K562 (cell line): Measurements from ENCODE around the gene TARBP1. TPM values are rescaled to one million over a fixed set of nuclear protein-coding genes. Genes with fewer than 3 reads are reported as not detected.

Experiments
- CREM ChIP-seq: IDR thresholded peaks from 2 replicates; pipeline ENCODE4 v1.6.1; 2014; ENCODE audit warnings: antibody characterized with exemption, low read depth
- E4F1 ChIP-seq: fragments of 250-450 bp; sonication (Bioruptor Pico); IDR thresholded peaks from 2 replicates; pipeline ENCODE4 v1.5.0; 2021; ENCODE audit warnings: mild to moderate bottlenecking, borderline replicate concordance
- FOSL1 ChIP-seq: fragments of 200-800 bp; sonication (Bioruptor generic); conservative IDR thresholded peaks from 2 replicates; pipeline ENCODE4 v1.6.1; 2016; ENCODE audit warnings: missing genetic modification characterization, missing compliant biosample characterization
- FOXA3 ChIP-seq, 2 experiments: fragments of 450-650 bp in 1 of 2; sonication (generic) in 1 of 2; formaldehyde crosslinking; IDR thresholded peaks in 1 of 2; conservative IDR thresholded peaks in 1 of 2; 2 replicates each; pipeline versions ENCODE4 v1.4.0 to v1.8.0; 2020 to 2022; ENCODE audit warnings: mild to moderate bottlenecking in 2 of 2, missing genetic modification reagents in 1 of 2
- GABPB2 ChIP-seq: fragments of 250-450 bp; sonication (Bioruptor Pico); conservative IDR thresholded peaks from 2 replicates; pipeline ENCODE4 v1.5.1; 2021; ENCODE audit warnings: mild to moderate bottlenecking
- HEY1 ChIP-seq: fragments of 250-450 bp; sonication (Bioruptor Pico); IDR thresholded peaks from 2 replicates; pipeline ENCODE4 v1.5.0; 2020; ENCODE audit warnings: mild to moderate bottlenecking, moderate library complexity, borderline replicate concordance
- ILK ChIP-seq: fragments of 450-650 bp; IDR thresholded peaks from 2 replicates; pipeline ENCODE4 v1.6.1; 2016; ENCODE audit warnings: missing genetic modification characterization, low read depth, mild to moderate bottlenecking, missing compliant biosample characterization, moderate library complexity, borderline replicate concordance
- KDM5B ChIP-seq: fragments of 200-600 bp; sonication (generic); IDR thresholded peaks from 2 replicates; pipeline ENCODE4 v1.6.1; 2012; ENCODE audit warnings: low read depth, mild to moderate bottlenecking, moderate library complexity, low read length, control low read depth, inconsistent platforms; ENCODE audit not compliant: insufficient replicate concordance
- NCOA6 ChIP-seq: fragments of 450-650 bp; IDR thresholded peaks from 2 replicates; pipeline ENCODE4 v1.6.1; 2017; ENCODE audit warnings: mild to moderate bottlenecking
- PHB ChIP-seq: fragments of 250-450 bp; sonication (Bioruptor Pico); IDR thresholded peaks from 2 replicates; pipeline ENCODE4 v1.5.0; 2021
- RAD21 ChIP-seq, 2 experiments: fragments of 250-450 bp in 1 of 2; fragments of 450-650 bp in 1 of 2; sonication (Bioruptor Pico) in 1 of 2; formaldehyde crosslinking in 1 of 2; IDR thresholded peaks in 1 of 2; conservative IDR thresholded peaks in 1 of 2; 2 replicates each; pipeline versions ENCODE4 v1.4.0 to v1.8.0; 2020 to 2022; ENCODE audit warnings: mild to moderate bottlenecking in 2 of 2, moderate library complexity in 1 of 2
- RAD51 ChIP-seq: fragments of 450-650 bp; IDR thresholded peaks from 2 replicates; pipeline ENCODE4 v1.7.1; 2016; ENCODE audit warnings: low read depth, mild to moderate bottlenecking, borderline replicate concordance
- SRF ChIP-seq, 2 experiments: fragments of 250-450, 450-650 bp in 1 of 2; sonication (Bioruptor Pico) in 1 of 2; sonication (generic) in 1 of 2; formaldehyde crosslinking; IDR thresholded peaks; 2 replicates each; pipeline versions ENCODE4 v1.5.0 to v1.5.1; 2020 to 2022; ENCODE audit warnings: mild to moderate bottlenecking in 1 of 2, missing genetic modification reagents in 1 of 2
- STAT5B ChIP-seq: fragments of 250-450 bp; sonication (Bioruptor Pico); IDR thresholded peaks from 2 replicates; pipeline ENCODE4 v1.8.0; 2021; ENCODE audit warnings: mild to moderate bottlenecking, inconsistent platforms
- THAP7 ChIP-seq: fragments of 250-450 bp; sonication (Bioruptor Pico); IDR thresholded peaks from 2 replicates; pipeline ENCODE4 v1.5.0; 2021
- ZNF143 ChIP-seq: sonication (generic); formaldehyde crosslinking; IDR thresholded peaks from 2 replicates; pipeline ENCODE4 v1.9.0; 2022; ENCODE audit warnings: mild to moderate bottlenecking, missing genetic modification reagents
- ZNF354B ChIP-seq: fragments of 250-450 bp; sonication (Bioruptor Pico); IDR thresholded peaks from 2 replicates; pipeline ENCODE4 v1.4.0; 2020
- ZNF77 ChIP-seq: fragments of 250-450 bp; sonication (Bioruptor Pico); IDR thresholded peaks from 2 replicates; pipeline ENCODE4 v1.5.0; 2020
- polyA plus RNA-seq, 8 experiments: library from polyadenylated mRNA; depleted of rRNA in 4 of 8; stranded (reverse) in 5 of 8; unstranded in 3 of 8; fragments of >200 nt; fragmentation: Nextera tagmentation in 2 of 8; fragmentation: Illumina TruSeq in 1 of 8; extraction: Ambion mirVana in 2 of 8; extraction: Trizol in 1 of 8; gene quantifications; 2 replicates each; pipeline versions ENCODE4 v1.2.1 to v1.2.3, GENCODE V29; 2011 to 2014; ENCODE audit warnings: inconsistent platforms in 1 of 8, missing spikeins in 1 of 8
- total RNA-seq, 7 experiments: library from RNA; depleted of rRNA in 6 of 7; stranded (reverse); fragments of >200 nt in 6 of 7; fragmentation: Illumina TruSeq in 2 of 7; extraction: Trizol in 2 of 7; gene quantifications; 2 replicates each; pipeline versions ENCODE4 v1.2.1 to v1.2.3, GENCODE V29; 2011 to 2021; ENCODE audit warnings: low replicate concordance in 1 of 7
- TF ChIP-seq, protein P1 (sequence below), 2 experiments: fragments of 450-650 bp; conservative IDR thresholded peaks; 2 replicates each; pipeline ENCODE4 v1.6.1; 2017; ENCODE audit warnings: mild to moderate bottlenecking in 2 of 2, moderate library complexity in 2 of 2
- TF ChIP-seq, protein P2 (sequence below): fragments of 450-650 bp; formaldehyde crosslinking; IDR thresholded peaks from 2 replicates; pipeline ENCODE4 v1.4.0; 2020; ENCODE audit warnings: mild to moderate bottlenecking
- TF ChIP-seq, protein P3 (sequence below): fragments of 250-450 bp; sonication (Bioruptor Pico); IDR thresholded peaks from 2 replicates; pipeline ENCODE4 v1.5.1; 2021; ENCODE audit warnings: mild to moderate bottlenecking

The TARBP1 gene
- total and polyA plus RNA-seq, 9 of the 15 experiments (the other 6 are each of a cell fraction or from before 2014, with no cell fraction given), result 8.8 to 48.0 (median 22.9) TPM

DNA sequence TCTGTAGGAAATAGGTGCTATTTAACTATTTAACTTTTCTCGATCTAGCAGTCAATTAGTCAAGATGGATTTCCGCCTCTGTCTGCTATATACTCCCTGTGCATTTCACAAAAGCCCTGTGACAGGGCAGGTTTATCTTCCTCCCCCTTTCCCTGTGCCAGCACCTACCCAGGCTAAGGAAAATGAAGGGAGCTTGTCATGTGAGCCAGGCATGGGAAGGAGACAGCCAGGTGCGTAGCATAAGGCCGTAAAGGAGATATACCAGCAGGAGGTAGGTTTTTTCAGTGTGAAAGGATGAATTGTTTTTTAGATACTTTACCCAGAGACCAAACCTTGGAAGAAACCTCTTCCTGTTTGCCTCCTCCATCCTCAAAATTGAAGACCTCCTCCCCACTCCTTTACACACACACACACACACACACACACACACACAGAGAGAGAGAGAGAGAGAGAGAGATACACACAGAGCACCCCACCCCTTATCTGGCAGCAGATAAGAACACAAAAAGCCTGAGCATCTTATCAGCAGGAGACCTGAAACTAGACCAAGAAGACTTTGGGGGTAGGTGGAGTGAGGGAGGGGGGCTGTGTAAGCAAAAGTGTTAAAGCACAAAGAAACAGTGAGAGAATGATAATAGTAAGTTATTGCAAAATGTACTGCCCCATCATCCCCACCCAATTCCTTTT lies 12.0 kb upstream of the TARBP1 start (continued):
- TF ChIP-seq GABPB2 (CRISPR knock-in tag) (no peak), E4F1 (CRISPR knock-in tag) (no peak), ZNF143 (CRISPR knock-in tag) (no peak), ZNF354B (CRISPR knock-in tag) (peak; percentile 78), STAT5B (CRISPR knock-in tag) (no peak), ILK (tag) (no peak), RAD21 (CRISPR knock-in tag; conservative IDR thresholded peaks at IDR 0.05 in 1 of 2, IDR thresholded peaks at IDR 0.05 in 1 of 2) (peak in 1 of 2 experiments; percentile 27; a peak in 3 of 4 replicates), HEY1 (peak; percentile 93), FOSL1 (tag) (peak; percentile 54), NCOA6 (peak; percentile 39; the same call in 1 of the 2 replicates), KDM5B (no peak), ZNF77 (CRISPR knock-in tag) (no peak), RAD51 (no peak), FOXA3 (CRISPR knock-in tag; conservative IDR thresholded peaks at IDR 0.05 in 1 of 2, IDR thresholded peaks at IDR 0.05 in 1 of 2) (peak; percentile 17 to 70; a peak in 1 of 4 replicates), THAP7 (CRISPR knock-in tag) (no peak), PHB (CRISPR knock-in tag) (no peak), CREM (peak; percentile 63), SRF (CRISPR knock-in tag; IDR thresholded peaks at IDR 0.05) (no peak)
- TF ChIP-seq, protein P1, sequence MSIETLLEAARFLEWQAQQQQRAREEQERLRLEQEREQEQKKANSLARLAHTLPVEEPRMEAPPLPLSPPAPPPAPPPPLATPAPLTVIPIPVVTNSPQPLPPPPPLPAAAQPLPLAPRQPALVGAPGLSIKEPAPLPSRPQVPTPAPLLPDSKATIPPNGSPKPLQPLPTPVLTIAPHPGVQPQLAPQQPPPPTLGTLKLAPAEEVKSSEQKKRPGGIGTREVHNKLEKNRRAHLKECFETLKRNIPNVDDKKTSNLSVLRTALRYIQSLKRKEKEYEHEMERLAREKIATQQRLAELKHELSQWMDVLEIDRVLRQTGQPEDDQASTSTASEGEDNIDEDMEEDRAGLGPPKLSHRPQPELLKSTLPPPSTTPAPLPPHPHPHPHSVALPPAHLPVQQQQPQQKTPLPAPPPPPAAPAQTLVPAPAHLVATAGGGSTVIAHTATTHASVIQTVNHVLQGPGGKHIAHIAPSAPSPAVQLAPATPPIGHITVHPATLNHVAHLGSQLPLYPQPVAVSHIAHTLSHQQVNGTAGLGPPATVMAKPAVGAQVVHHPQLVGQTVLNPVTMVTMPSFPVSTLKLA (conservative IDR thresholded peaks at IDR 0.05), result peak in 1 of 2 experiments; percentile 64; a peak in 1 of 4 replicates
- TF ChIP-seq, protein P2, sequence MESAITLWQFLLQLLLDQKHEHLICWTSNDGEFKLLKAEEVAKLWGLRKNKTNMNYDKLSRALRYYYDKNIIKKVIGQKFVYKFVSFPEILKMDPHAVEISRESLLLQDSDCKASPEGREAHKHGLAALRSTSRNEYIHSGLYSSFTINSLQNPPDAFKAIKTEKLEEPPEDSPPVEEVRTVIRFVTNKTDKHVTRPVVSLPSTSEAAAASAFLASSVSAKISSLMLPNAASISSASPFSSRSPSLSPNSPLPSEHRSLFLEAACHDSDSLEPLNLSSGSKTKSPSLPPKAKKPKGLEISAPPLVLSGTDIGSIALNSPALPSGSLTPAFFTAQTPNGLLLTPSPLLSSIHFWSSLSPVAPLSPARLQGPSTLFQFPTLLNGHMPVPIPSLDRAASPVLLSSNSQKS (CRISPR knock-in tag), result no peak
- TF ChIP-seq, protein P3, sequence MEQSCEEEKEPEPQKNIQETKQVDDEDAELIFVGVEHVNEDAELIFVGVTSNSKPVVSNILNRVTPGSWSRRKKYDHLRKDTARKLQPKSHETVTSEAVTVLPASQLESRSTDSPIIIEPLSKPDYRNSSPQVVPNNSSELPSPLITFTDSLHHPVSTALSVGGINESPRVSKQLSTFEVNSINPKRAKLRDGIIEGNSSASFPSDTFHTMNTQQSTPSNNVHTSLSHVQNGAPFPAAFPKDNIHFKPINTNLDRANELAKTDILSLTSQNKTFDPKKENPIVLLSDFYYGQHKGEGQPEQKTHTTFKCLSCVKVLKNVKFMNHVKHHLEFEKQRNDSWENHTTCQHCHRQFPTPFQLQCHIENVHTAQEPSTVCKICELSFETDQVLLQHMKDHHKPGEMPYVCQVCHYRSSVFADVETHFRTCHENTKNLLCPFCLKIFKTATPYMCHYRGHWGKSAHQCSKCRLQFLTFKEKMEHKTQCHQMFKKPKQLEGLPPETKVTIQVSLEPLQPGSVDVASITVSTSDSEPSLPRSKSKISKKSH, result no peak
